Lung (tissue), 12 donors: ENCODE results near the gene CCDC178. TPM values are rescaled to one million over a fixed set of nuclear protein-coding genes. Genes with fewer than 3 reads are reported as not detected.

Experiments used
- ATAC-seq: fragments of 200-7000 bp; cut with Tn5 transposase; one replicate; pipeline ENCODE4 v1.9.1; 2020; ENCODE audit warnings: moderate number of reproducible peaks; ENCODE audit not compliant: insufficient read depth, low FRiP score
- DNase-seq, 3 donors: peaks; one replicate each; pipeline ENCODE4 v3.0.0-alpha.2; 2013 to 2017
- H3K27ac ChIP-seq, 2 donors: one replicate each; pipeline ENCODE4 v1.5.1; 2013; ENCODE audit warnings: mild to moderate bottlenecking in 2 of 2, moderate library complexity in 2 of 2, control low read depth in 1 of 2, inconsistent platforms in 1 of 2, low read depth in 1 of 2, low read length in 1 of 2
- H3K27me3 ChIP-seq, 3 donors: one replicate each; pipeline ENCODE4 v1.5.1; 2013; ENCODE audit warnings: low read length in 2 of 3; ENCODE audit not compliant: control insufficient read depth in 3 of 3, insufficient read depth in 3 of 3
- H3K36me3 ChIP-seq, 4 donors: one replicate each; pipeline ENCODE4 v1.5.1; 2013; ENCODE audit warnings: low read length in 4 of 4, mild to moderate bottlenecking in 1 of 4, moderate library complexity in 1 of 4; ENCODE audit not compliant: control insufficient read depth in 4 of 4, insufficient read depth in 4 of 4
- H3K4me1 ChIP-seq, 5 donors: one replicate each; pipeline ENCODE4 v1.5.1; 2013; ENCODE audit warnings: low read length in 5 of 5, mild to moderate bottlenecking in 2 of 5, moderate library complexity in 1 of 5; ENCODE audit not compliant: control insufficient read depth in 5 of 5, insufficient read depth in 5 of 5
- H3K4me3 ChIP-seq: one replicate; pipeline ENCODE4 v1.5.1; 2013; ENCODE audit warnings: mild to moderate bottlenecking, control low read depth, moderate library complexity
- H3K9ac ChIP-seq, 2 donors: one replicate each; pipeline ENCODE4 v1.5.1; 2013; ENCODE audit warnings: low read length in 2 of 2, control low read depth in 1 of 2; ENCODE audit not compliant: insufficient read depth in 1 of 2
- H3K9me3 ChIP-seq, 4 donors: one replicate each; pipeline ENCODE4 v1.5.1; 2013; ENCODE audit warnings: low read length in 3 of 4, mild to moderate bottlenecking in 1 of 4, moderate library complexity in 1 of 4; ENCODE audit not compliant: control insufficient read depth in 4 of 4, insufficient read depth in 3 of 4
- WGBS, 2 donors: extraction: QIAGEN DNeasy Blood & Tissue Kit; methylation state at CpG; one replicate each; pipeline ENCODE4 v1.1.7; 2013; 5-methylcytosine and 5-hydroxymethylcytosine counted together
- polyA plus RNA-seq, 2 donors: library from polyadenylated mRNA; stranded (reverse); fragments of 200-250 nt; gene quantifications; one replicate each; pipeline ENCODE4 v1.2.1, GENCODE V29; 2013
- total RNA-seq, 2 donors: library from RNA; depleted of rRNA in 1 of 2; stranded (reverse); fragments of >200 nt in 1 of 2; gene quantifications; one replicate each; pipeline ENCODE4 v1.2.1, GENCODE V29; 2014 to 2021
- TF ChIP-seq, protein P1 (sequence below): IDR thresholded peaks from 2 replicates; pipeline ENCODE4 v1.5.1; 2012; ENCODE audit warnings: mild to moderate bottlenecking; ENCODE audit errors: control extremely low read depth, extremely low read depth
- donor health status: control.
- donor health status: control.
- donor health status: Bipolar disorder and iron deficiency.
- donor health status: healthy.
- donor health status: DM: yes; HTN: yes; CAD: no.

CCDC178 gene
- total and polyA plus RNA-seq, 4 donors: 0.08 to 1.1 (median 0.77) TPM

DNA sequence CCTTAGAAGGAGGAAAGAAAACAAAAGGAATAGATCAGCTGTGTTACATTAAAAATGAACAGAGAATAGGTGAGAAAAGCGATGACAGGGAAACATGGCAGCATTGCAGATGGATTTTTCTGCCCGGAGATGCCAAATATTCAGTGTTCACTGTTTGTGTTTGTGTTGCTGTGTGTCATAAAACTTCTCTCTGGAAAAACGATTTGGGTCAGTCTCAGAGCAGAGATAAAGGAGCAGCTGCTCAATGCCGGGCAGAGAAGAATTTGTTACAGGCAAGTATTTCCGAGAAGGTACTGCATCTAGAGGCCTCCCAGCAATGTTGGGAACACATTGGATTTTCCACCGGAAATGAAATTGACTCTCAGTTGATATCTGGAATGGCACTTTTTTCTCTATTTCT, 511.3 kb downstream of the CCDC178 start:
- no peak overlapping the region for H3K9ac ChIP-seq
- 78 to 79% methylated on average over 6 of the region's 6 CpGs for WGBS, 2 donors
- no peak for ATAC-seq

GRCh38 chr18:32922951-32923430, 517.5 kb downstream of the CCDC178 start:
- WGBS, 2 donors: 15 to 40% methylated on average over 2 of the region's 2 CpGs
- no peak overlapping the region for H3K4me3 ChIP-seq
- DNase-seq (no peak), ATAC-seq (no peak)
- no peak overlapping the region for H3K27ac ChIP-seq
- no peaks in the 10 kb centered on the region for H3K4me1 ChIP-seq
- TF ChIP-seq, protein P1, sequence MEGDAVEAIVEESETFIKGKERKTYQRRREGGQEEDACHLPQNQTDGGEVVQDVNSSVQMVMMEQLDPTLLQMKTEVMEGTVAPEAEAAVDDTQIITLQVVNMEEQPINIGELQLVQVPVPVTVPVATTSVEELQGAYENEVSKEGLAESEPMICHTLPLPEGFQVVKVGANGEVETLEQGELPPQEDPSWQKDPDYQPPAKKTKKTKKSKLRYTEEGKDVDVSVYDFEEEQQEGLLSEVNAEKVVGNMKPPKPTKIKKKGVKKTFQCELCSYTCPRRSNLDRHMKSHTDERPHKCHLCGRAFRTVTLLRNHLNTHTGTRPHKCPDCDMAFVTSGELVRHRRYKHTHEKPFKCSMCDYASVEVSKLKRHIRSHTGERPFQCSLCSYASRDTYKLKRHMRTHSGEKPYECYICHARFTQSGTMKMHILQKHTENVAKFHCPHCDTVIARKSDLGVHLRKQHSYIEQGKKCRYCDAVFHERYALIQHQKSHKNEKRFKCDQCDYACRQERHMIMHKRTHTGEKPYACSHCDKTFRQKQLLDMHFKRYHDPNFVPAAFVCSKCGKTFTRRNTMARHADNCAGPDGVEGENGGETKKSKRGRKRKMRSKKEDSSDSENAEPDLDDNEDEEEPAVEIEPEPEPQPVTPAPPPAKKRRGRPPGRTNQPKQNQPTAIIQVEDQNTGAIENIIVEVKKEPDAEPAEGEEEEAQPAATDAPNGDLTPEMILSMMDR: no peak
- H3K36me3 ChIP-seq: no peaks in the 10 kb centered on the region
- no peaks in the 10 kb centered on the region for H3K9me3 ChIP-seq
- no peaks in the 10 kb centered on the region for H3K27me3 ChIP-seq
- no peak overlapping the region for H3K9ac ChIP-seq

More for the DNA sequence above, 511.3 kb downstream of the CCDC178 start:
- Histone ChIP-seq H3K36me3 (no peaks in the 10 kb centered on the region), H3K9me3 (no peaks in the 10 kb centered on the region), H3K4me1 (no peaks in the 10 kb centered on the region), H3K27ac (no peak overlapping the region), H3K4me3 (no peak overlapping the region), H3K27me3 (no peaks in the 10 kb centered on the region)
- TF ChIP-seq, protein P1: no peak
- DNase-seq: no peak

DNA sequence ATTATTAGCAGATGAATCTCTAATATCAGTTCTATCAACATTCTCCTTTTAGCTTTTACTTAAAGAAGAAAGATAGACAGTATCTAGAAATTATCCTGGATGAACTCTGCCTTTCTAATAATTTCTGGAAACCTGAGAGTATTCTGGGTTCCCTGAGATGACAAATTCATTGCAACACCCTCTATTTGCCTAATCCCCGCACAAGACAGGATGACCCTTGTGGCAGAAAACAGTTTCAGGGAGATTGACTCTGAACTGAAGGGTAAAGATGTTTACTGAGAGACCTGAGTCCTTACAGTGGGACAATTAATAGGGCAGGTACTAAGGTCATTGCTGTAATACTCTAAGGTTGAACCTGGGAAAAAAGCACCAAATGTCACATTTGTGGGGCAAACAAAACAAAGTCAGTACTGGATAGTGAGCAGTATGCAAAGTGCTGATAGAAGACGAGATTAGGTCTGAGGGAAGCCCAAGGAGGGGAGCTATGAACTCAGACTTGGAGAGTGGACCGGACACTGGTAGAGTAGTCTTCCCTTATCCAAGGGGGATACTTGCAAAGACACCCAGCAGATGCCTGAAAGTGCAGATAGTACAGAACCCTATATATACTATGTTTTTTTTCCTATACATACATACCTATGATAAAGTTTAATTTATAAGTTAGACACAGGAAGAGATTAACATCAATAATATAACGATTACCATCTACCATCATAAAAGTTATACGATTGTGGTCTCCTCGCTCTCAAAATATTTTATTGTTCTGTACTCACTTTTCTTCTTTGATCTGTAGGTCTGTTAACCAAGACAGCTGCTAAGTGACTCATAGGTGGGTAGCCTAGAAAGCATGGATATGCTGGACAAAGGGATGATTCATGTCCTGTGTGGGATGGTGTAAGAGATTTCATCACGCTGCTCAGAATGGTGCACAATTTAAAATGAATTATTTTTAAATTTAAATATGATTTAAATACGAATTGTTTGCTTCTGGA, 519.4 kb downstream of the CCDC178 start:
- Histone ChIP-seq H3K27ac (no peak overlapping the region), H3K9ac (no peak overlapping the region), H3K27me3 (no peaks in the 10 kb centered on the region), H3K36me3 (no peaks in the 10 kb centered on the region), H3K4me3 (no peak overlapping the region), H3K4me1 (no peaks in the 10 kb centered on the region), H3K9me3 (no peaks in the 10 kb centered on the region)
- WGBS, 2 donors: 67% methylated on average over 8 of the region's 8 CpGs
- ATAC-seq: peak; percentile 67
- TF ChIP-seq, protein P1: no peak
- no peak for DNase-seq
